ENCODE data around the gene RGS13.

The RGS13 gene

GRCh38 chr1:192709544-192709943 lies 73.6 kb downstream of the RGS13 start:
- no peak for DNase-seq

More at GRCh38 chr1:192709544-192709943, 73.6 kb downstream of the RGS13 start:
- TF ChIP-seq GATA1 (IDR thresholded peaks at IDR 0.05; ENCODE audit: low read depth, low read length) (no peak), POLR2A (IDR thresholded peaks at IDR 0.05; ENCODE audit: low read length) (no peak)

All from erythroblast (primary cell).